ENCODE measurements around the gene CXCL12. TPM values are rescaled to one million over a fixed set of nuclear protein-coding genes. Genes with fewer than 3 reads are reported as not detected.

Gene CXCL12
- total RNA-seq, 2 donors from 2014 or later, result 0.91 to 13.5 TPM

DNA sequence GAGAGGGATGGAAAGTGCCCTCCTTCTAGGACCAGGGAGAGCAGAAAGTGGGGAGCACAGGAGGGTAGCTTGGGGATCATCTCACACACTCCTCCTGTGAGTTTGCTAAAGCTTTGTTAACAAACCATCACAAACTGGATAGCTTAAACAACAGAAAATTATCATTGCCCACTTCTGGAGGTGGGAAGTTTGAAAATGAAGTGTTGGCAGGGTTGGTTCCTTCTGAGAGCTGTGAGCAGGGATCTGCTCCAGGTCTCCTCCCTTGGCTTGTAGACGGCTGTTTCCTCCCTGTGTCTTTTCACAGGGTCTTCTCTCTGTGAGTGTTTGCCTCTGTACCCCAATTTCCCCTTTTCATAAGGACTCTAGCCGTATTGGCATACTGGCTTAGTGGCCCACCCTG lies 32.0 kb upstream of the CXCL12 start:
- no peak overlapping the region for H3K4me3 ChIP-seq (ENCODE audit: low read length)
- Mint-ChIP-seq H3K4me1 (no peaks in the 10 kb centered on the region), H3K27ac (no peak overlapping the region), H3K4me3 (no peak overlapping the region), H3K36me3 (ENCODE audit: low read depth) (peaks cover 2% of the 10 kb centered on the region), H3K27me3 (ENCODE audit: insufficient read depth) (peaks cover 2% of the 10 kb centered on the region), H3K9me3 (peaks cover 23% of the 10 kb centered on the region)
- no peaks in the 10 kb centered on the region for H3K4me1 ChIP-seq (ENCODE audit: control insufficient read depth, insufficient read depth, low read length)
- WGBS, 2 experiments (ENCODE audit: insufficient coverage in 1 of 2, insufficient read length in 1 of 2), result 89 to 90% methylated on average over 1 to 2 of the region's 2 CpGs
- TF ChIP-seq, protein P1, sequence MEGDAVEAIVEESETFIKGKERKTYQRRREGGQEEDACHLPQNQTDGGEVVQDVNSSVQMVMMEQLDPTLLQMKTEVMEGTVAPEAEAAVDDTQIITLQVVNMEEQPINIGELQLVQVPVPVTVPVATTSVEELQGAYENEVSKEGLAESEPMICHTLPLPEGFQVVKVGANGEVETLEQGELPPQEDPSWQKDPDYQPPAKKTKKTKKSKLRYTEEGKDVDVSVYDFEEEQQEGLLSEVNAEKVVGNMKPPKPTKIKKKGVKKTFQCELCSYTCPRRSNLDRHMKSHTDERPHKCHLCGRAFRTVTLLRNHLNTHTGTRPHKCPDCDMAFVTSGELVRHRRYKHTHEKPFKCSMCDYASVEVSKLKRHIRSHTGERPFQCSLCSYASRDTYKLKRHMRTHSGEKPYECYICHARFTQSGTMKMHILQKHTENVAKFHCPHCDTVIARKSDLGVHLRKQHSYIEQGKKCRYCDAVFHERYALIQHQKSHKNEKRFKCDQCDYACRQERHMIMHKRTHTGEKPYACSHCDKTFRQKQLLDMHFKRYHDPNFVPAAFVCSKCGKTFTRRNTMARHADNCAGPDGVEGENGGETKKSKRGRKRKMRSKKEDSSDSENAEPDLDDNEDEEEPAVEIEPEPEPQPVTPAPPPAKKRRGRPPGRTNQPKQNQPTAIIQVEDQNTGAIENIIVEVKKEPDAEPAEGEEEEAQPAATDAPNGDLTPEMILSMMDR (conservative IDR thresholded peaks at IDR 0.05), result no peak
- DNase-seq, result no peak
- no peaks in the 10 kb centered on the region for H3K27me3 ChIP-seq (ENCODE audit: control insufficient read depth, insufficient read depth, low read length, poor library complexity, severe bottlenecking)
- no peak overlapping the region for H3K9ac ChIP-seq (ENCODE audit: extremely low read depth, low read length, poor library complexity, severe bottlenecking)
- peaks cover 10% of the 10 kb centered on the region for H3K9me3 ChIP-seq (ENCODE audit: control insufficient read depth, low read length)
- no peaks in the 10 kb centered on the region for H3K36me3 ChIP-seq (ENCODE audit: control insufficient read depth, insufficient read depth, low read length)
- no peak overlapping the region for H3K27ac ChIP-seq (ENCODE audit: low read depth, low read length)

DNA sequence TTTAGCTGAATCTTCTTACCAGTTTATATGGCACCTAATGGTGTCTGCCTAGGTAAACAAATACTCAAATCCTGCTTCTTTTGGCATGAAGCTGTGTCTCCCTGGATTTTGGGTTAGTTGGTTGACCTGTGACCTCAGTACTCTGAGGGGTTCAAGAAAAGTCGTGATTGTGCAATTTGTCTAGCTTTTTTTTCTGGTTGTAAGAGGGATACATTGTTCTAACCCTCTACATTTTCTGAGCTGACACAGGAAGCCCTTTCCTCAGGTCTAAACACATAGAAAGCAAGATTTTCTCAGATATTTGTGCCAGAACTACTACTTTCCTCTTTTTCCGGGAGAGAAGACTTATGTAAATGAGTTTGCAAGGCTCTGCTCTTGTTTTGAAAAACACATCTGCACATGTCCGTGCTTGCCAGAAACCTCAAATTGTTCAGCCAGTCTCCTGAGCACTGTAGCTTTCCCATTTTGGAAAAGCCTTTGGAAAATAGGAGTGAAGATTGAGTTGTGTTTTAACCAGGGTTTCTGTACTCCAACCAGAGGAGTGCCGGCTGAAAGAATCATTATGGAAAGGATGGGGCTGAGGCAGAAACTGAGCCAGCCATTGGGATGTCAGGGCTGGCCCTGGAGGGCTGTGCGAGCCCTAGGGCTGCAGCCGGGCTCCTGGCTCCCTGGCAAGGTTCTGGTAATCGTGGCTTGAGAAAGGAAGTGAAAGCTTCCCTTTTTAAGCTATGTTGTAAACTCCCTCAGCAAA lies 31.3 kb upstream of the CXCL12 start:
- H3K27me3 Mint-ChIP-seq (ENCODE audit: insufficient read depth), result peaks cover 2% of the 10 kb centered on the region
- no peaks in the 10 kb centered on the region for H3K4me1 Mint-ChIP-seq
- no peak overlapping the region for H3K4me3 Mint-ChIP-seq
- no peak overlapping the region for H3K9ac ChIP-seq (ENCODE audit: extremely low read depth, low read length, poor library complexity, severe bottlenecking)
- H3K27ac Mint-ChIP-seq, result no peak overlapping the region
- no peaks in the 10 kb centered on the region for H3K36me3 ChIP-seq (ENCODE audit: control insufficient read depth, insufficient read depth, low read length)
- no peaks in the 10 kb centered on the region for H3K27me3 ChIP-seq (ENCODE audit: control insufficient read depth, insufficient read depth, low read length, poor library complexity, severe bottlenecking)
- H3K9me3 ChIP-seq (ENCODE audit: control insufficient read depth, low read length), result peaks cover 16% of the 10 kb centered on the region
- peaks cover 30% of the 10 kb centered on the region for H3K9me3 Mint-ChIP-seq
- no peaks in the 10 kb centered on the region for H3K4me1 ChIP-seq (ENCODE audit: control insufficient read depth, insufficient read depth, low read length)
- DNase-seq, result no peak
- peaks cover 2% of the 10 kb centered on the region for H3K36me3 Mint-ChIP-seq (ENCODE audit: low read depth)
- H3K4me3 ChIP-seq (ENCODE audit: low read length), result no peak overlapping the region
- no peak overlapping the region for H3K27ac ChIP-seq (ENCODE audit: low read depth, low read length)
- TF ChIP-seq, protein P1 (conservative IDR thresholded peaks at IDR 0.05), result no peak
- 88 to 91% methylated on average over 5 to 7 of the region's 7 CpGs for WGBS, 2 experiments (ENCODE audit: insufficient coverage in 1 of 2, insufficient read length in 1 of 2)

DNA sequence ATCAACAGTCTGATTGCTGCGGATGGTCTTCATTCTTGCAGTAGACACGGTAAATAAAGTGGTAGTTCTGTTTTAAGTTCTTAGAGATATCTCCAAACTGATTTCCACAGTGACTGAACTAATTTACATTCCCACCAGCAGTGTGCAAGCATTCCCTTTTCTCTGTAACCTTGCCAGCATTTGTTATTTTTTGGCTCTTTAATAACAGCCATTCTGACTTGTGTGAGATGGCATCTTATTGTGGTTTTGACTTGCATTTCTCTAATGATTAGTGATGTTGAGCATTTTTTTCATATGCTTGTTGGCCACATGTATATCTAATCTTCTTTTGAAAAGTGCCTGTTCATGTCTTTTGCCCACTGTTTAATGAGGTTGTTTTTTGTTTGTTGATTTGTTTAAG lies 30.2 kb upstream of the CXCL12 start:
- Histone ChIP-seq H3K36me3 (ENCODE audit: control insufficient read depth, insufficient read depth, low read length) (no peaks in the 10 kb centered on the region), H3K4me1 (ENCODE audit: control insufficient read depth, insufficient read depth, low read length) (no peaks in the 10 kb centered on the region), H3K4me3 (ENCODE audit: low read length) (no peak overlapping the region), H3K27me3 (ENCODE audit: control insufficient read depth, insufficient read depth, low read length, poor library complexity, severe bottlenecking) (no peaks in the 10 kb centered on the region), H3K9me3 (ENCODE audit: control insufficient read depth, low read length) (peaks cover 16% of the 10 kb centered on the region), H3K27ac (ENCODE audit: low read depth, low read length) (no peak overlapping the region), H3K9ac (ENCODE audit: extremely low read depth, low read length, poor library complexity, severe bottlenecking) (no peak overlapping the region)
- 94 to 100% methylated on average over 2 of the region's 2 CpGs for WGBS, 2 experiments (ENCODE audit: insufficient coverage in 1 of 2, insufficient read length in 1 of 2)
- Mint-ChIP-seq H3K36me3 (ENCODE audit: low read depth) (peaks cover 2% of the 10 kb centered on the region), H3K4me1 (no peaks in the 10 kb centered on the region), H3K9me3 (peaks cover 33% of the 10 kb centered on the region), H3K27ac (no peak overlapping the region), H3K27me3 (ENCODE audit: insufficient read depth) (peaks cover 2% of the 10 kb centered on the region), H3K4me3 (no peak overlapping the region)
- no peak for DNase-seq
- TF ChIP-seq, protein P1 (conservative IDR thresholded peaks at IDR 0.05), result no peak

Measured in endodermal cell (in vitro differentiated cells).